ENCODE measurements around the gene SMIM10. TPM values are rescaled to one million over a fixed set of nuclear protein-coding genes. Genes with fewer than 3 reads are reported as not detected.
"Not testable (repeated sequence)": the region's sequence is repeated elsewhere in the genome, so short reads cannot be mapped to it uniquely, and the experiment has no call there.

The SMIM10 gene
- 0.51 TPM for total RNA-seq (ENCODE audit: unreplicated experiment)
- long read RNA-seq, partial matches to known transcripts = 0 of 2 reads
- long read RNA-seq, other reads (novel, unspliced or antisense) = 0 of 2 reads

DNA sequence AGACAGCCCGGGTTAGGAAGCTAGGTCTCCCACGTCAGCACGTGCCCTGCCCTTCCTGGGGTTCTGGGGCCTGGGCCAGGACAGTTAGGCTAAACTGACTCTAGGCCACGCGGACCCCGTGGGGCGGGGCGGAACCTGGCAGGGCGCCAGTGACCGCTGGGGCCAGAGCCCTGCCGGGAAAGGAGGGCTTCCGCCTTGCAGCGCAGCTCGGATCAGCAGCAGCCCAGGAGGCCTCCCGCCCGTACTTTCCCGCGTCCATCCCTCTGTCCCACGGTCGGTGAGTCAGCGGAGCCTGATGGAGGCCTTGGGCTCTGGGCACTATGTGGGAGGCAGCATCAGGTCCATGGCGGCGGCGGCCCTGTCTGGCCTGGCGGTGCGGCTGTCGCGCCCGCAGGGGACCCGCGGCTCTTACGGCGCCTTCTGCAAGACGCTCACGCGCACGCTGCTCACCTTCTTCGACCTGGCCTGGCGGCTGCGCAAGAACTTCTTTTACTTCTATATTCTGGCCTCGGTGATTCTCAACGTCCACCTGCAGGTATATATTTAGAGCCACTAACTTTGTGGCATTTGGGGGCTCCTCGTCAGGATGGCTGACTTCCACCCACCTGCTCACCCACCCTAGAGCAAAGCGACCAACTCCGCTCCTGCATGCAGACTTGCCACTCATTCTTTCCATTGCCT is at the start of gene SMIM10:
Gene SMIM10, plus strand, starts transcription at position 191 of the 681 bp plus-strand sequence. Its CDS starts 105 bp downstream, at position 296.
- H3K4me1 Mint-ChIP-seq (ENCODE audit: unreplicated experiment) = peaks cover 7% of the 10 kb centered on the region
- TF ChIP-seq, protein P1, sequence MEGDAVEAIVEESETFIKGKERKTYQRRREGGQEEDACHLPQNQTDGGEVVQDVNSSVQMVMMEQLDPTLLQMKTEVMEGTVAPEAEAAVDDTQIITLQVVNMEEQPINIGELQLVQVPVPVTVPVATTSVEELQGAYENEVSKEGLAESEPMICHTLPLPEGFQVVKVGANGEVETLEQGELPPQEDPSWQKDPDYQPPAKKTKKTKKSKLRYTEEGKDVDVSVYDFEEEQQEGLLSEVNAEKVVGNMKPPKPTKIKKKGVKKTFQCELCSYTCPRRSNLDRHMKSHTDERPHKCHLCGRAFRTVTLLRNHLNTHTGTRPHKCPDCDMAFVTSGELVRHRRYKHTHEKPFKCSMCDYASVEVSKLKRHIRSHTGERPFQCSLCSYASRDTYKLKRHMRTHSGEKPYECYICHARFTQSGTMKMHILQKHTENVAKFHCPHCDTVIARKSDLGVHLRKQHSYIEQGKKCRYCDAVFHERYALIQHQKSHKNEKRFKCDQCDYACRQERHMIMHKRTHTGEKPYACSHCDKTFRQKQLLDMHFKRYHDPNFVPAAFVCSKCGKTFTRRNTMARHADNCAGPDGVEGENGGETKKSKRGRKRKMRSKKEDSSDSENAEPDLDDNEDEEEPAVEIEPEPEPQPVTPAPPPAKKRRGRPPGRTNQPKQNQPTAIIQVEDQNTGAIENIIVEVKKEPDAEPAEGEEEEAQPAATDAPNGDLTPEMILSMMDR (IDR thresholded peaks at IDR 0.05; ENCODE audit: unreplicated experiment) = no peak
- H3K27ac Mint-ChIP-seq (ENCODE audit: unreplicated experiment) = no peak within 1 kb of the TSS
- H3K36me3 Mint-ChIP-seq (ENCODE audit: low read depth, unreplicated experiment) = no peaks in the 10 kb centered on the region
- H3K9me3 Mint-ChIP-seq (ENCODE audit: unreplicated experiment) = no peaks in the 10 kb centered on the region
- peak within 1 kb of the TSS; percentile 76 for H3K4me3 Mint-ChIP-seq (ENCODE audit: unreplicated experiment)
- DNase-seq (ENCODE audit: low spot score) = peak; percentile 41
- H3K27me3 Mint-ChIP-seq (ENCODE audit: unreplicated experiment) = peaks cover 5% of the 10 kb centered on the region

DNA sequence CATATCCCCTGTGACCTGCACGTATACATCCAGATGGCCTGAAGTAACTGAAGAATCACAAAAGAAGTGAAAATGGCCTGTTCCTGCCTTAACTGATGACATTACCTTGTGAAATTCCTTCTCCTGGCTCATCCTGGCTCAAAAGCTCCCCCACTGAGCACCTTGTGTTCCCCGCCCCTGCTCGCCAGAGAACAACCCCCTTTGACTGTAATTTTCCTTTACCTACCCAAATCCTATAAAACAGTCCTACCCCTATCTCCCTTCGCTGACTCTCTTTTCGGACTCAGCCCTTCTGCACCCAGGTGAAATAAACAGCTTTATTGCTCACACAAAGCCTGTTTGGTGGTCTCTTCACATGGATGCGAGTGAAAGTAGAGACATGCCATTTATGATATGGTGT is 44.4 kb upstream of the SMIM10 start:
- H3K4me1 Mint-ChIP-seq (ENCODE audit: unreplicated experiment); DNase-seq (ENCODE audit: low spot score); H3K27me3 Mint-ChIP-seq (ENCODE audit: unreplicated experiment); H3K36me3 Mint-ChIP-seq (ENCODE audit: low read depth, unreplicated experiment); H3K9me3 Mint-ChIP-seq (ENCODE audit: unreplicated experiment); H3K4me3 Mint-ChIP-seq (ENCODE audit: unreplicated experiment): not testable (repeated sequence)
- H3K27ac Mint-ChIP-seq (ENCODE audit: unreplicated experiment) = peak overlapping the region; percentile 42

DNA sequence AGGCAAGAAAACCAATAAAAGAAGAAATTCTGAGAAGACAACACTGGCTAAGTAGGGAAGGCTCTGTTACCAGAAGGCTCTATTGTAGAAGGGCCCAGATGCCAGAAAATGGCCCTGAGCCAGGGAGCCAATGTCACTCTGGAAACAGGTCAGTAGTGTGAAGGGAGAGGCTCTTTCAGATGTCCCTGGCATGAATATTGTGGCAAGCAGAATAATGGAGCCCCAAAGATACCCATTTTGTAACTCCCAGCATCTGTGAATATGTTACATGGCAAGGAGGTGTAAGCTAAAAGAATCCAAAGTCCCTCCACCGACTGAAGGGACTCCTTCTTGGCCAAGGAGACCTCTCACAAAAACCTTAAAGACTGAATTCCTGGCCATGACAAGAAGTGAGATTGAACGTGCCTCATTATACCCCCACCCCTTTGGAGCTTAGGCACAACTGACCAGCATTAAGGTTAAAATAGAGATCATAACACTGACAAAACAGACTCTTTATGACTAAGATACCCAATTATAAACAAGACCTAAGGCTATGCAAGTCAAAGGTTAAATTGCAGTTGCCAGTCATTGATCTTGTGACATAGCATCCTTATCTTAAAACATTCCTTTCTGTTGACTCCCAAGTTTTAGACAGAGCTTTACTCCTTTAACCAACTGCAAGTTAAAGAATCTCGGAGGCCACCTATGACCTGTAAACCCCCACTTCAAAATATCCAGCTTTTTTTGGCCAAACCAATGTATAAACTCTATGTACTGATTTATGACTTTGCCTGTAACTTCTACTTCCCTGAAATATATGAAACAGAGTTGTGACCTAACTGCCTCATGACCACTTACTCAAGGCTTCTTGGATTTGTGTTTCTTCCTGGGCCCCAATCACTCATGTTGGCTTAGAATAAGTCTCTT is 42.2 kb upstream of the SMIM10 start:
- no peak overlapping the region for H3K4me3 Mint-ChIP-seq (ENCODE audit: unreplicated experiment)
- H3K9me3 Mint-ChIP-seq (ENCODE audit: unreplicated experiment) = no peaks in the 10 kb centered on the region
- TF ChIP-seq, protein P1 (IDR thresholded peaks at IDR 0.05; ENCODE audit: unreplicated experiment) = no peak
- H3K27me3 Mint-ChIP-seq (ENCODE audit: unreplicated experiment) = no peaks in the 10 kb centered on the region
- no peaks in the 10 kb centered on the region for H3K36me3 Mint-ChIP-seq (ENCODE audit: low read depth, unreplicated experiment)
- no peak for DNase-seq (ENCODE audit: low spot score)
- no peak overlapping the region for H3K27ac Mint-ChIP-seq (ENCODE audit: unreplicated experiment)
- no peaks in the 10 kb centered on the region for H3K4me1 Mint-ChIP-seq (ENCODE audit: unreplicated experiment)

DNA sequence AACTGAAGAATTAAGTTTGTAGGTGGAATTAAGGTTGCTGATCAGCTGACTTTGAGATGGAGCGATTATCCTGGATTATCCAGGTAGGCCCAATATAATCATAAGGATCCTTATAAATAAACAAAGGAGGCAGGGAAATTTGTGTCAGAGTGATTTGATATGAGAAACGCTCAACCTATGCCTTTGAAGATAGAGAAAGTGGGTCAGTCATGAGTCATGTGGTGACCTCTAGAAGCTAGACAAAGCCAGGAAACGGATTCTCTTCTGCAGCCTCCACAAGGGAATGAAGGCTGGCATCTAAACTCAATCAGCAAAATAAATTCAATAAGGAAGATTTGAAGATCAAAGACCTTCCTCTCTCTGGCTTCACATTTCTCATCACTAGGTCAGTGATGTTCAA is 41.5 kb upstream of the SMIM10 start:
- DNase-seq (ENCODE audit: low spot score) = no peak
- Mint-ChIP-seq H3K27ac (ENCODE audit: unreplicated experiment) (no peak overlapping the region), H3K27me3 (ENCODE audit: unreplicated experiment) (no peaks in the 10 kb centered on the region), H3K9me3 (ENCODE audit: unreplicated experiment) (no peaks in the 10 kb centered on the region), H3K4me3 (ENCODE audit: unreplicated experiment) (no peak overlapping the region), H3K36me3 (ENCODE audit: low read depth, unreplicated experiment) (no peaks in the 10 kb centered on the region), H3K4me1 (ENCODE audit: unreplicated experiment) (no peaks in the 10 kb centered on the region)
- TF ChIP-seq, protein P1 (IDR thresholded peaks at IDR 0.05; ENCODE audit: unreplicated experiment) = no peak

DNA sequence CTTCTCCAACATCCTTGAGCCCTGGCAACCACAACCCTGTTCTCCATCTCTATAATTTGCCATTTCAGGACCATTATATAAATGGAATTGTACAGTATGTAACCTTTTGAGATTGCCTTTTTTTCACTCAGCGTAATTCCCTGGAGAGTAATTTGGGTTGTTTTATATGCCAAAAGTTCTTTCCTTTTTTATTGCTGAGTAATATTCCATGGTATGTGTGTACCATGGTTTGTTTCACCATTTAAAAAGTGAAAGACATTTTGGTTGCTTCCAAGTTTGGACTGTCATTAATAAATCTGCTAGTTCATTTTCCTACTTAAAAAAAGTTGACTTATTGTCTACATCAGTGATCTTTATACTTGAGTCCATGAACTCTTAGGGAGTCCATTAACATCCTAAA is 33.0 kb upstream of the SMIM10 start:
- Mint-ChIP-seq H3K4me3 (ENCODE audit: unreplicated experiment) (no peak overlapping the region), H3K36me3 (ENCODE audit: low read depth, unreplicated experiment) (no peaks in the 10 kb centered on the region), H3K27ac (ENCODE audit: unreplicated experiment) (no peak overlapping the region), H3K9me3 (ENCODE audit: unreplicated experiment) (no peaks in the 10 kb centered on the region), H3K27me3 (ENCODE audit: unreplicated experiment) (peaks cover 4% of the 10 kb centered on the region), H3K4me1 (ENCODE audit: unreplicated experiment) (peaks cover 2% of the 10 kb centered on the region)
- no peak for DNase-seq (ENCODE audit: low spot score)
- TF ChIP-seq, protein P1 (IDR thresholded peaks at IDR 0.05; ENCODE audit: unreplicated experiment) = no peak

DNA sequence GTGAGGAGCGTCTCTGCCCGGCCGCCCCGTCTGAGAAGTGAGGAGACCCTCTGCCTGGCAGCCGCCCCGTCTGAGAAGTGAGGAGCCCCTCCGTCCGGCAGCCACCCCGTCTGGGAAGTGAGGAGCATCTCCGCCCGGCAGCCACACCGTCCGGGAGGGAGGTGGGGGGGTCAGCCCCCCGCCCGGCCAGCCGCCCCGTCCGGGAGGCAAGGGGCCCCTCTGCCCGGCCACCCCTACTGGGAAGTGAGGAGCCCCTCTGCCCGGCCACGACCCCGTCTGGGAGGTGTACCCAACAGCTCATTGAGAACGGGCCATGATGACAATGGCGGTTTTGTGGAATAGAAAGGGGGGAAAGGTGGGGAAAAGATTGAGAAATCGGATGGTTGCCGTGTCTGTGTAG is 30.4 kb upstream of the SMIM10 start:
- not testable (repeated sequence) for H3K27me3 Mint-ChIP-seq (ENCODE audit: unreplicated experiment); DNase-seq (ENCODE audit: low spot score); H3K27ac Mint-ChIP-seq (ENCODE audit: unreplicated experiment); H3K9me3 Mint-ChIP-seq (ENCODE audit: unreplicated experiment); H3K36me3 Mint-ChIP-seq (ENCODE audit: low read depth, unreplicated experiment); H3K4me3 Mint-ChIP-seq (ENCODE audit: unreplicated experiment); H3K4me1 Mint-ChIP-seq (ENCODE audit: unreplicated experiment)
